Measurements from ENCODE around the gene EPB41L3.

DNA sequence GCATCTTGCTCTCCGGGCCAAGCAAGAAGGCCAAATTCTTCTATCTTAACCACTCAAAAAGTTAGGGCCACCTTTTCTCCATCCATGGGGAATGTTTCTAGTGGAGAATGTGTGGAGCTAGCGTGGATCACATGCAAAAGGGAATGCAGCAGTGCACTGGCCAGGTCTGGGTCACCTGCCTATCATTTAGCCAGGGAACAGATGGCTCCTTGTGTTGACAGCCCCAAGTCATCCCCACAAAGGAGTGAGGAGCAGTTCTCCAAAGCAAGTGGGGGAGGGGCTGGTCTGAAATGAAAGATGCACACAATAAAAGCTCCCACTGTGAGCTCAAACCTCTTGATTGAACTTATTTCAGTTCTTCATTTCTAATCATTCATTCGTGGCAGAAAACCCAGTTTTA is 19.1 kb downstream of the EPB41L3 start:
- TF ChIP-seq, protein P1, sequence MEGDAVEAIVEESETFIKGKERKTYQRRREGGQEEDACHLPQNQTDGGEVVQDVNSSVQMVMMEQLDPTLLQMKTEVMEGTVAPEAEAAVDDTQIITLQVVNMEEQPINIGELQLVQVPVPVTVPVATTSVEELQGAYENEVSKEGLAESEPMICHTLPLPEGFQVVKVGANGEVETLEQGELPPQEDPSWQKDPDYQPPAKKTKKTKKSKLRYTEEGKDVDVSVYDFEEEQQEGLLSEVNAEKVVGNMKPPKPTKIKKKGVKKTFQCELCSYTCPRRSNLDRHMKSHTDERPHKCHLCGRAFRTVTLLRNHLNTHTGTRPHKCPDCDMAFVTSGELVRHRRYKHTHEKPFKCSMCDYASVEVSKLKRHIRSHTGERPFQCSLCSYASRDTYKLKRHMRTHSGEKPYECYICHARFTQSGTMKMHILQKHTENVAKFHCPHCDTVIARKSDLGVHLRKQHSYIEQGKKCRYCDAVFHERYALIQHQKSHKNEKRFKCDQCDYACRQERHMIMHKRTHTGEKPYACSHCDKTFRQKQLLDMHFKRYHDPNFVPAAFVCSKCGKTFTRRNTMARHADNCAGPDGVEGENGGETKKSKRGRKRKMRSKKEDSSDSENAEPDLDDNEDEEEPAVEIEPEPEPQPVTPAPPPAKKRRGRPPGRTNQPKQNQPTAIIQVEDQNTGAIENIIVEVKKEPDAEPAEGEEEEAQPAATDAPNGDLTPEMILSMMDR (IDR thresholded peaks at IDR 0.05) = no peak
- no peak for TF ChIP-seq ZFX (IDR thresholded peaks at IDR 0.05; ENCODE audit: borderline replicate concordance)

Measured in 22Rv1 (cell line).